Stimulated activated effector memory CD8-positive, alpha-beta T cell treated with anti-CD3 and anti-CD28 coated beads, Interleukin-12 subunit alpha, Interleukin-12 subunit beta, amount 100 ng/mL, for 72 hours (primary cell): ENCODE measurements around the gene GDF10.
A peak's percentile ranks its signal among the peaks of the same experiment; 100 is the strongest.

ENCODE experiments used
- ATAC-seq: fragments of 150-1000 bp; cut with Tn5 transposase; 2 replicates; pipeline ENCODE4 v1.10.0; 2021
- DNase-seq, 2 donors: peaks; one replicate each; pipeline ENCODE4 v3.0.0; 2021 to 2022; ENCODE audit warnings: low spot score in 2 of 2
- H3K27ac Mint-ChIP-seq: one replicate; pipeline ENCODE4 v1.8.0; 2022; ENCODE audit warnings: mild to moderate bottlenecking, mixed read lengths
- H3K36me3 Mint-ChIP-seq: one replicate; pipeline ENCODE4 v1.8.0; 2022; ENCODE audit warnings: mild to moderate bottlenecking, mixed read lengths
- H3K4me1 Mint-ChIP-seq: one replicate; pipeline ENCODE4 v1.8.0; 2022; ENCODE audit warnings: mixed read lengths
- H3K4me3 Mint-ChIP-seq: one replicate; pipeline ENCODE4 v1.8.0; 2022; ENCODE audit warnings: mild to moderate bottlenecking, mixed read lengths
- H3K9me3 Mint-ChIP-seq: one replicate; pipeline ENCODE4 v1.8.0; 2022; ENCODE audit warnings: mixed read lengths

The GDF10 gene, protein sequence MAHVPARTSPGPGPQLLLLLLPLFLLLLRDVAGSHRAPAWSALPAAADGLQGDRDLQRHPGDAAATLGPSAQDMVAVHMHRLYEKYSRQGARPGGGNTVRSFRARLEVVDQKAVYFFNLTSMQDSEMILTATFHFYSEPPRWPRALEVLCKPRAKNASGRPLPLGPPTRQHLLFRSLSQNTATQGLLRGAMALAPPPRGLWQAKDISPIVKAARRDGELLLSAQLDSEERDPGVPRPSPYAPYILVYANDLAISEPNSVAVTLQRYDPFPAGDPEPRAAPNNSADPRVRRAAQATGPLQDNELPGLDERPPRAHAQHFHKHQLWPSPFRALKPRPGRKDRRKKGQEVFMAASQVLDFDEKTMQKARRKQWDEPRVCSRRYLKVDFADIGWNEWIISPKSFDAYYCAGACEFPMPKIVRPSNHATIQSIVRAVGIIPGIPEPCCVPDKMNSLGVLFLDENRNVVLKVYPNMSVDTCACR

DNA sequence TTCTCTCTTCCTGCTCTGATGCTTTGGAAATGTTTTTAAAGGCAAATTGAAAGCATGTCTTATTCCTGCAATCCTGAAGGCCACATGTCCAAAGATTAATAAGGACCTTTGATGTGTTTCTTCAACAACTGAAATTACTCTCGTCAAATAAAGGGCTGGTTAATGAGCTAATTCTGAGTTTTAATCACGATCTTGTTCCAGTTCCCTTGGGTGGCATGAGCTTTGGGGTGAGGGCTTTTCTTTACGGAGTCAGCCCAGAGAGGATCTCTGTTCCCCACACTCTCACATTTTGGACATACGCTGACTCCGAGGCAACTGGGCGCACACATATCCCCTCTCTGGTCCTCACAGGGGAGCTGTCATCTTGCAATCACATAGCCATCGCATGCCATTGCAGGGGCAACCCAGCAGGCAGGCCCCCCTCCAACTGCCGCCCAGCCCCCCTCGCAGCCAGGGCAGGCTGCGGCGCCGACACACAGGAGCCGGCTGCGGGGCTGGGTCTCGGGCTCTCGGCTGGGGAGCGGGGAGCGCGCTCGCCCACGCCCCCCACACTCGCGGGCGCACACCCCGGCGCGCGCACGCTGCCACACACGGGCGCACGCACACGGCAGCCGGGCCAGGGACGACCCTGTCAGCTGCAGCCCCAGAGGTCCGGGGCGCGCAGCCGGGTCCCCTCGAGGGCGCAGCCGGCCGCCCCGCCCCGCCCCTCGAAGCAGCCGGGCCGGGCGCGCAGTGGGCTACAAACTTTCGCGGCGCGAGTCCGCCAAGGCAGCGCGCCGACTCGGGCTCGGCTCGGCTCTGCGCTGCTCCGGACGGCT lies at the start of gene GDF10:
Gene GDF10 (plus strand): TSS at position 587 of the 818 bp plus-strand sequence. CDS start 455 bp downstream, outside the sequence.
- no peak for ATAC-seq
- Mint-ChIP-seq H3K4me3 (peak within 1 kb of the TSS; percentile 47), H3K9me3 (no peaks in the 10 kb centered on the region), H3K4me1 (peaks cover 6% of the 10 kb centered on the region), H3K36me3 (no peaks in the 10 kb centered on the region), H3K27ac (no peak within 1 kb of the TSS)
- no peak for DNase-seq

DNA sequence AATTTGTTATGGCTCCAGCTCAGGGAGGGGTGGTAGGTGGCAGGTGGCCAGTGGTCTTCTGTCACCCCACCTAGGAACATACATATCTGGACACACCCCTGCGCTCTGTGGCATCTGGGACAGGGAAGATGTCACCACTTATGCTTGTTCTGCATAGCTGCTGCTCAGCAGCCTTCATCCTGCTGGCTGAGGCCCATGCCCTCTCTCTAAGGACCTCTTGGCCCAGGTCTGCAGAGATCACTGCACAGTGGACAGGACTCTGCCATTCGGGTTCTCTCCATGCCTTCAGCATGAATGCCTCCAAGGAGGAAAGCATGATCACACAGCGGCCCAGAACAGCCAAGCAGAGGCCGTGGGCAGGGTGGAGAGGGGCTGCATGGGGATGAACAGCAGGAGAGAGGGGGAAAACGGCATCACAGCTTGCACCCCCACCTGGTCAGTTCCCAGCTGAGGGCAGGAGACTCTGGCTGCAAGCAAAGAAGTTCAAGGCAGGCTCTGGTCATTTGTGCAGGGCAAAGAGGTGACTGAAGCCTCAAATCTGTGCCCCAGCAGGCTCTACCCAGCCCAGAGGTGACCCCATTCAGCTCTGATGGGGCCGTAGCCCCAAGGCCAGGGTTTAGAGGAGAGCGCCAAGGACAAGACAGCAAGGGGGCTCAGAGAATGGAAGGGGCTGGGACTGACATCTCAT lies 47.8 kb upstream of the GDF10 start:
- Mint-ChIP-seq H3K4me1 (peaks cover 3% of the 10 kb centered on the region), H3K27ac (no peak overlapping the region), H3K9me3 (no peaks in the 10 kb centered on the region), H3K4me3 (no peak overlapping the region), H3K36me3 (no peaks in the 10 kb centered on the region)
- ATAC-seq (no peak), DNase-seq (no peak)

DNA sequence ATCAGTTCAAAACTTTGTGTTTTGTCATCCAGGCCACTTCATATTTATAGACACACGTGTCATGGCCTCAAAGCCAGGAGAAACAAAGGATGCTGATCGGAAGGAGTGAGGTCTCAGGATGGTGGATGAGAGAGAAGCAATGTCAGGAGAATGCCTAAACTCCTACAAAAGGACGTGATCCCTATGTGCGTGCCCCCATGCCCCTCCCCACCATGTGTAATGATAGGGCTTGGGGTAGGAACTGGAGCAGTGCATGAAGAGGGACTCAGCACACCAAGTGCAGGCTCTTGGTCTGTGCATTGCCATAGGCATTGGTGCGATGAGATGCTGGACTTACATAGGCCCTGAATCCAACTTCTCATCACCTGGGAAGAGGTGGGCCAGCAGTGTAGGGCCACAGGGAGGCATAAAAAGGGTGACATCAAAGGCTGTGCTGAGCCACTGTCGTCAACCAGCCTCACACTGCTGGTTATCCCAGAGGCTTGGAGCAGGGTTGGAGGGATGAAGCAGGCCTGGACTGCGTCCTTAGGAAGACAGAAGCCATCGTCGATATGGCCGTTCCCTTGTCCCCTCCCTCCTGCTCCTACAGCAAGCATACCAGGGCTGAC lies 46.9 kb upstream of the GDF10 start:
- no peak overlapping the region for H3K4me3 Mint-ChIP-seq
- H3K36me3 Mint-ChIP-seq: no peaks in the 10 kb centered on the region
- no peak overlapping the region for H3K27ac Mint-ChIP-seq
- H3K9me3 Mint-ChIP-seq: no peaks in the 10 kb centered on the region
- peaks cover 10% of the 10 kb centered on the region for H3K4me1 Mint-ChIP-seq
- no peak for DNase-seq
- no peak for ATAC-seq

DNA sequence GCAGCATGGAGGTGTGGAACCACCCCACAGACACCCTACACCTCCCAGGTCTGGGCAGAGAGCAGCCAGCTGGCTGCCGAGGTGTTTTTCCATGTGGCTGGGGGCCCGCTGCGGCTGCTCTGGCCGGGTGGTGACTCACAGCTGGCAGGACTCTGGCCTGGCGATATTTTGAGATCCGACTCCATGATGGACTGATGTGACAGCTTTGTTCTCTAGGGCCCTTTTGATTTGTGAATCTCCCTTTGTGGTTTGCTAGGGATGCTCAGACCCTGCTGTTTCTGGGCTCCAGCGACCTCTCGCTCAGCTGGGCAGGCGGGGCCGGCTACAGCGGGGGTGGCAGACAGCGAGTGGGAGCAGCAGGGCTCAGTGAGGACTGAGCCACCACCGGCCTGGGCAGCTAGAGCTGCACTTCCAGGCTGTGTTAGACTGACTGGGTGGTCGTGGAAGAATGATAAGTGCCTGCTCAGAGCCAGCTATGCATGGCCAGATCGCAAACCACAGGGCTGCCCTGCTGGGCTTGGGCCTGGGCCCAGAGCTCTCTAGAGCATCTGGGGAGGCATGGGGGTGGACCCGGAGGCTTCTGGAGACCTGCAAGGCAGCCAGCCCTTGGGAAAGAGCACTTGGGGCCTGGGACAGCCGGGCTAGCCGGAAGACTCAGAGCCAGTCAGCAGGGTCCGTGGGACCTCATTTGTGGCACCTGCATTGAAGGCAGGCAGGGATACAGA lies 46.2 kb upstream of the GDF10 start:
- ATAC-seq (no peak), DNase-seq (no peak)
- H3K4me3 Mint-ChIP-seq: no peak overlapping the region
- H3K9me3 Mint-ChIP-seq: no peaks in the 10 kb centered on the region
- no peaks in the 10 kb centered on the region for H3K36me3 Mint-ChIP-seq
- no peak overlapping the region for H3K27ac Mint-ChIP-seq
- H3K4me1 Mint-ChIP-seq: peaks cover 10% of the 10 kb centered on the region

GRCh38 chr10:47254611-47255010 lies 45.4 kb upstream of the GDF10 start:
- DNase-seq (no peak), ATAC-seq (no peak)
- no peaks in the 10 kb centered on the region for H3K9me3 Mint-ChIP-seq
- H3K4me1 Mint-ChIP-seq: peaks cover 10% of the 10 kb centered on the region
- H3K36me3 Mint-ChIP-seq: no peaks in the 10 kb centered on the region
- H3K4me3 Mint-ChIP-seq: no peak overlapping the region
- no peak overlapping the region for H3K27ac Mint-ChIP-seq

DNA sequence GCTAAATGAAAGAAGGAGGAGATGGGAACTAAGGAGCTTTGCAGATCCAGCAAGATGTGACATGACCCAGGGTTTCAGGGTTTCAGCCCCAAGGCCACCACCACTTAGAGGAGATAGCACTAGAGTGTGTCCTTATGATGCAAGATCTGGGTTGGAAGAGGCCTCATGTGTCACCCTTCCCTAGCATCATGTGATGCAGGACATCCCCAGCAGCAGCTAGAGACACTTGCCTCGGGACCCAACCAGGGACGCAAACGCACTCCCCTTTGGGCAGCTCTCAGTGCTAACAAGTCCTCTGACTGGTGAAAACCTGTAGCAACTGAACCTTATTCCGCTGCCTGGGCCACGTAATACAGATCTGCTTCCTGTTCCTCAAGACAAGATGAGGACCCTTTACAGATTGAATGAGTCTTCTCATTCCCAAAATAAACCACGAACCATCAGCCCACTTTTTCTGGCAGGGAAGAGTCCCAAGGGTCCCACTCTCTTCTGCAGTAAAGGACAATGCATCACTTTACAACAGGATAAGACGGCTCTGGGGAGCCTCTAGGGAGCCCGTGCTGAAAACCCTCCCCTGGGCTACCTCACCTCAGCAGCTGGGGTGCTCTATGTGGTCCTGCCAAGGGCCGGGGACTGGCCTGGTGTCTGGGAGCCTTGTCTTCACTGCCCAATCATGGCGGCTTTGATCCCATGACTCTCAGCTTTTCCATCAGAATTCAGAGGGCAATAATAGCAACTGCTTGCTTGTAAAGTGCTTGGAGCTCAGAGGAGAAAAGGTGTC lies 44.8 kb upstream of the GDF10 start:
- no peaks in the 10 kb centered on the region for H3K36me3 Mint-ChIP-seq
- H3K27ac Mint-ChIP-seq: no peak overlapping the region
- H3K9me3 Mint-ChIP-seq: no peaks in the 10 kb centered on the region
- no peak for DNase-seq
- ATAC-seq: no peak
- peaks cover 10% of the 10 kb centered on the region for H3K4me1 Mint-ChIP-seq
- no peak overlapping the region for H3K4me3 Mint-ChIP-seq

GRCh38 chr10:47255866-47256265 lies 44.1 kb upstream of the GDF10 start:
- no peak overlapping the region for H3K4me3 Mint-ChIP-seq
- H3K36me3 Mint-ChIP-seq: no peaks in the 10 kb centered on the region
- peaks cover 13% of the 10 kb centered on the region for H3K4me1 Mint-ChIP-seq
- no peak for DNase-seq
- no peak for ATAC-seq
- no peak overlapping the region for H3K27ac Mint-ChIP-seq
- no peaks in the 10 kb centered on the region for H3K9me3 Mint-ChIP-seq

DNA sequence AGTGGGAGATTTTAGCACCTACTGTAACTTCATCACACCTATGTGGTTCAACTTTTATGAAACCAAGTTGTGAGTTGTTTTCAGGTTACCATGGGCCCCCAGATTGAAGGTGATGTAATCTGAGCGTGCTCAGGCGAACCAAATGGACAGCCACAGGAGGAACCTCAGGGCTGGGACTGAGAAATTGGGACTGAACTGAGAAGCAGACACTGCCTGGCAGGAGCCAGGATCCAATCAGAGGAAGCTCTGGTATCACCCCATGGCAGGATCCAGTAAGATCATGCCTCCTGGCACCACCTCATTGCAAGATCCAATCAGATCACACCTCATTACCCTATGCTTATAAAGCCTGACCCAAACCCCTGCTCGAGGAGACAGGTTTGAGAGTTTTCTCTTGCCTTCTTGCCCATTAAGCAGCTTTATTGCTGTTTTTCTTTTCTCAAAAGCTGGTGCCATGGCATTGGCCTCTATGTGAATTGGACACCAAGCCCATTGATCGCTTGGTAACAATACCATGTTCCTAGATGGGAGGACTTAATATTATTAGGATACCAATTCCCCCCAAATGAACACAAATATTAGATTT lies 43.2 kb upstream of the GDF10 start:
- ATAC-seq (peak; percentile 17), DNase-seq (no peak)
- Mint-ChIP-seq H3K36me3 (no peaks in the 10 kb centered on the region), H3K27ac (no peak overlapping the region), H3K4me3 (no peak overlapping the region), H3K9me3 (no peaks in the 10 kb centered on the region), H3K4me1 (peaks cover 22% of the 10 kb centered on the region)

DNA sequence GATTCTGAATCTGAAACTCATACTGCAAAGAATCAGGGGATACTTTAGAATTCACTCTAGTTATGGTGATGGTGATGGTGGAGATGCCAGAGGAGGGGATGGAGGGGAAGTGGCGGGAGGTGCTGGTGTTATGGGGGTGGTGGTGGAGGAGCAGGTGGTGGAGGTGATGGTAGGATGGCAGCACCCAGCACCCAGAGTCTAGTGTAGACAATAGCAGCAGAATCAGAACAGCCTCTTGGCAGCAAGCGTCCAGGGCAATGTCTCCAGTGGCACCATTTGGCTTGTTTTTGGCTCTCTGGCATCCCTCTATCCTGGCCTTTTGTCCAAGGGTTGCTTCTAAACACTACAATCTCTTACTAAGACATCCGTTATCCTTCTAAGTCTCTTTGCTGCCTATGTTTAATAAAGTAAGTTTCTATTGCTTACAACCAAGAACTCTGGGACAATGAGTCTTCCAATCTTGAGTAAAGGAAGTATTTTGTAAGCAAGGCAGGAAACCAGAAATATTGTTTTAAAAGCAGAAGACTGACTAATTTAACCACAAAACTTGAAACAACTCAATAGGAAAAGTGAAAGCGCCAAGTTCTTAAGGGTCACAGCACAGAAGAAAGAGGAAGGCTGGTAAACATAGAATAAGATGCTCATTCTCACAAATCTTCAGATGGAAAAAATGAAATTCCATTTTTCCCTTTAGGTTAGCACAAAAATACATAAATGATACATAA lies 42.4 kb upstream of the GDF10 start:
- Mint-ChIP-seq H3K9me3 (no peaks in the 10 kb centered on the region), H3K4me3 (no peak overlapping the region)
- no peak for ATAC-seq

DNA sequence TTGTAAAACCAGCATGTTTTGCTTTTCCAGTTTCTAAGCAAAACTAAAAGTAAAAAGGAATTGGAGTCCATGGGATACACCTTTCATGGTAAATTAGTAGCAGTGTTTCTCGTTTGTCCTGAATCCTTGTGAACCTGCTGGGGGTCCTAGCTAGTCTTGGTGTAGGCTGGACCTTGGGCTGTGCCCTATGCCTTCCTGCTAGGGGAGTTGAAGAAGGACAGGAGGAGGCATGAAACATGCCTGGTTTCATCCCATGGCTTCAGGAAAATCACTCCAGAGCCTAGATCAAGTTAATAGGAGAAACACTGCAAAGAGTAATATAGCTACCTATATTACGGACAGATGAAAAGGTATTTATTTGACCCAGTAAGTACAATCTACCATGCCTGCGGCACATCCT lies 41.1 kb upstream of the GDF10 start:
- ATAC-seq: no peak
- Mint-ChIP-seq H3K27ac (no peak overlapping the region), H3K4me1 (peaks cover 22% of the 10 kb centered on the region), H3K36me3 (no peaks in the 10 kb centered on the region), H3K9me3 (no peaks in the 10 kb centered on the region), H3K4me3 (no peak overlapping the region)
- no peak for DNase-seq

More for the DNA sequence above, 42.4 kb upstream of the GDF10 start:
- peaks cover 22% of the 10 kb centered on the region for H3K4me1 Mint-ChIP-seq
- no peak overlapping the region for H3K27ac Mint-ChIP-seq
- no peaks in the 10 kb centered on the region for H3K36me3 Mint-ChIP-seq
- DNase-seq: no peak

DNA sequence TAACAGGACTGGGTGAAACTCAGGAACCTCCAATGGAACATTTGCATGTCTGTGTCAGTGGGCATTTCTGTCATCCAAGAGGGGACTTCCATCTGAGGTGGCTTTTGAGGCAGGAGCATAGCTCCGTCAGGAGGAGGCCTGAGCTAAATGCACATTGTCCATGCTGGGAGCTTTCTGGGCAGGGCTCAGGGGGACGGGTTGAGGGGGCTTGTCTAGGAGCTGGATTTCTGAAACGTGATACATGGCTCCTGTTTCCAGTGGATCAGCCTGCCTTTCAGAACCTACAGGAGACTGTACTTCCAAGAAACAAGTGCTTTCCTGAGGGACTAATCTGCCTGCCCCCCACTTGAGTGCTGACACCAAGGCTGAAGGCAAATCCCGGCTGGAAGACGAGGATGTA lies 40.5 kb upstream of the GDF10 start:
- no peak overlapping the region for H3K4me3 Mint-ChIP-seq
- DNase-seq (peak in 1 of 2 donors; percentile 29), ATAC-seq (no peak)
- no peak overlapping the region for H3K27ac Mint-ChIP-seq
- H3K9me3 Mint-ChIP-seq: no peaks in the 10 kb centered on the region
- peaks cover 22% of the 10 kb centered on the region for H3K4me1 Mint-ChIP-seq
- no peaks in the 10 kb centered on the region for H3K36me3 Mint-ChIP-seq

- Mint-ChIP-seq H3K4me3 (no peak overlapping the region), H3K36me3 (no peaks in the 10 kb centered on the region), H3K9me3 (peaks cover under 1% of the 10 kb centered on the region), H3K4me1 (peaks cover 22% of the 10 kb centered on the region), H3K27ac (peak overlapping the region; percentile 82)
- DNase-seq: peak in 1 of 2 donors; percentile 46
- ATAC-seq: no peak
Observed at GRCh38 chr10:47260505-47261111, 39.4 kb upstream of the GDF10 start.

- H3K4me3 Mint-ChIP-seq: no peak overlapping the region
- ATAC-seq (peak; percentile 56), DNase-seq (no peak)
- H3K27ac Mint-ChIP-seq: peak overlapping the region; percentile 82
- H3K36me3 Mint-ChIP-seq: no peaks in the 10 kb centered on the region
- peaks cover 22% of the 10 kb centered on the region for H3K4me1 Mint-ChIP-seq
- peaks cover 5% of the 10 kb centered on the region for H3K9me3 Mint-ChIP-seq
Observed at GRCh38 chr10:47261121-47261520, 38.9 kb upstream of the GDF10 start.
